GM06990 (cell line): Measurements from ENCODE around the gene OR2B2.

Experiments used
- DNase-seq: peaks from one replicate; pipeline ENCODE4 v3.0.0-alpha.2; 2011; ENCODE audit not compliant: insufficient read length; ENCODE audit errors: extremely low read depth
- H3K27me3 ChIP-seq: replicated peaks from 2 replicates; pipeline ENCODE4 v1.6.0; 2011; ENCODE audit warnings: low read length; ENCODE audit not compliant: control insufficient read depth, insufficient read depth
- H3K36me3 ChIP-seq: 2 replicates; pipeline ENCODE4 v1.5.1; 2011; ENCODE audit warnings: low read length; ENCODE audit not compliant: control insufficient read depth, insufficient read depth
- H3K4me3 ChIP-seq: replicated peaks from 2 replicates; pipeline ENCODE4 v1.5.1; 2011; ENCODE audit warnings: low read depth, mild to moderate bottlenecking, control low read depth, low read length
- TF ChIP-seq, protein P1 (sequence below): IDR thresholded peaks from 2 replicates; pipeline ENCODE4 v1.5.1; 2011; ENCODE audit warnings: low read length, control low read depth, mild to moderate bottlenecking, inconsistent platforms; ENCODE audit not compliant: insufficient read depth, poor library complexity, severe bottlenecking

Gene OR2B2

DNA sequence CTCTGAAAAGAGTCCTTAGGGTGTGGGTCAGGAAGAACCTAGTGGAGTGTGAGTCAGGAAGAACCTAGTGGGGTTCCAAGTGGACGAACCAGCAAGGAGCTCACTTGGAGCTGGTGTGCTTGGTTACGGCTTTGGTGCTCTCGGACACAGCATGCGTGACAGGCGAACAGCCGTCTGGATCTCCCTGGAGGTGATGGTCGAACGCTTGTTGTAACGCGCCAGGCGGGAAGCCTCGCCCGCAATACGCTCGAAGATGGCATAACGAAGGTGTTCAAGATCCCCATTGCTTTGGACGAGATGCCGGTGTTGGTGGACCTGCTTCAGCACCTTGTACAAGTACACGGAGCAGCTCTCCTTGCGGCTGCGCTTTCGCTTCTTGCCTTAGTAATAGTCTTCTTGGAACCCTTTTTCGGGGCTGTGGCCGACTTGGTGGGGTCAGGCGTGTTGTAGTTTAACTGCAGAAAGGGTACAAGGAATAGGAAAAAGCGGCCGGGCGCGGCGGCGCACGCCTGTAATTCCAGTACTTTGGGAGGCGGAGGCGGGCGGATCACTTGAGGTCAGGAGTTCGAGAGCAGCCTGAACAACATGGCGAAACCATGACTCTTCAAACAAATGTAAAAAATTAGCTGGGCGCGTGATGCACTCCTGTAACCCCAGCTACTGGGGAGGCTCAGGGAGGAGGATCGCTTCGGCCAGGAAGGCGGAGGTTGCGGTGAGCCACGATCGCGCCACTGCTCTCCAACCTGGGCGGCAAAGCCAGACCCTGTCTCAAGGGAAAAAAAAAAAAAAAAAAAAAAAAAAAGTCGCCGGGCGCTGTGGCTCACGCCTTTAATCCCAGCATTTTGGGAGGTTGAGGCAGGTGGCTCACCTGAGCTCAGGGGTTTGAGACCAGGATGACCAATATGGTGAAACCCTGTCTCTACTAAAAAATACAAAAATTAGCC, 48.0 kb downstream of the OR2B2 start:
- DNase-seq: peak; percentile 65
- H3K4me3 ChIP-seq: peak overlapping the region; percentile 74

DNA sequence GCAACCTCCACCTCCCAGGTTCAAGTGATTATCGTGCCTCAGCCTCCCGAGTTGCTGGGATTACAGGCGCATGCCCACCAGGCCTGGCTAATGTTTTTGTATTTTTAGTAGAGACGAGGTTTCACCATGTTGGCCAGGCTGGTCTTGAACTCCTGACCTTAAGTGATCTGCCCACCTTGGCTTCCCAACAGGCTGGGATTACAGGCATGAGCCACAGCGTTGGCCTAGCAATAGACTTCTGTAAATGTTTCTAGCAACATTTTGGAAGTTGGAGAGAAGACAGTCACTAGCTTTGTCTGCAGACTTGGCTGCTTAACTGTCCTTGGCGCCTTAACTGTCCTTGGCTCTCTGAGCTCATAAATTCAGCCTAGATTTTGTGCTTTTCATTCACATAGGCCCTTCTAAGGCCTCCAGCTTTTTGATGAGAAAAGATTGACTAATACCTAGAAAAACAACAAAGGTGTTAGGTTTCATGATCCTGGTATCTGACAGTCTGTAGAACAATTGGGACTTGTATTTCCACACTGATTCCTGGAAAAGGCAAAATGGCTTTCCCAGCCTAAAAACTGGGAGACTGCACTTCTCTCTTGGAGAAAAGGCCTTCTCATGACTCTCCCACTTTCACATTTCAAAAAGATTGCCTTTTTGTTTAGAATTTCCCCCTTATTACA, 49.7 kb downstream of the OR2B2 start:
- no peak overlapping the region for H3K4me3 ChIP-seq
- no peaks in the 10 kb centered on the region for H3K36me3 ChIP-seq
- TF ChIP-seq, protein P1, sequence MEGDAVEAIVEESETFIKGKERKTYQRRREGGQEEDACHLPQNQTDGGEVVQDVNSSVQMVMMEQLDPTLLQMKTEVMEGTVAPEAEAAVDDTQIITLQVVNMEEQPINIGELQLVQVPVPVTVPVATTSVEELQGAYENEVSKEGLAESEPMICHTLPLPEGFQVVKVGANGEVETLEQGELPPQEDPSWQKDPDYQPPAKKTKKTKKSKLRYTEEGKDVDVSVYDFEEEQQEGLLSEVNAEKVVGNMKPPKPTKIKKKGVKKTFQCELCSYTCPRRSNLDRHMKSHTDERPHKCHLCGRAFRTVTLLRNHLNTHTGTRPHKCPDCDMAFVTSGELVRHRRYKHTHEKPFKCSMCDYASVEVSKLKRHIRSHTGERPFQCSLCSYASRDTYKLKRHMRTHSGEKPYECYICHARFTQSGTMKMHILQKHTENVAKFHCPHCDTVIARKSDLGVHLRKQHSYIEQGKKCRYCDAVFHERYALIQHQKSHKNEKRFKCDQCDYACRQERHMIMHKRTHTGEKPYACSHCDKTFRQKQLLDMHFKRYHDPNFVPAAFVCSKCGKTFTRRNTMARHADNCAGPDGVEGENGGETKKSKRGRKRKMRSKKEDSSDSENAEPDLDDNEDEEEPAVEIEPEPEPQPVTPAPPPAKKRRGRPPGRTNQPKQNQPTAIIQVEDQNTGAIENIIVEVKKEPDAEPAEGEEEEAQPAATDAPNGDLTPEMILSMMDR: no peak
- DNase-seq: no peak
- no peaks in the 10 kb centered on the region for H3K27me3 ChIP-seq

More for the DNA sequence above, 48.0 kb downstream of the OR2B2 start:
- Histone ChIP-seq H3K27me3 (no peaks in the 10 kb centered on the region), H3K36me3 (no peaks in the 10 kb centered on the region)
- TF ChIP-seq, protein P1: no peak

DNA sequence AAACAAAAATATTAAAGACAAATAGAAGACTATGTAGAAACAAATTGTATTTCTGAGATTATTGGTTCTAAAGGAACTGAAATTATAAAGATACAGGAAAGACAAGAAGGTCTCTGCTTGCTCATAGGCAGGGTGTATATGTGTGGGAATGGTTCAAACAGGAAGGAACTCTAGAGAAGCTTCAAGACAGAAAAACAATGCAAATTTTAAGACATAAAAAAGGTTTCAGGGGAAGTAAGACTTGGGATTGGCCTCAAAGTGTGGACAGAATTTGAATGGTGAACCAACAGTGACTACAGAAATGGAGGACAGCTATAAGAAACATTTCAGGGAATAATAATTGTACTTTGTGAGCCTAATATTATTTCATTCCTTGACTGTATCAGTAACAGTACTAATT, 50.3 kb downstream of the OR2B2 start:
- Histone ChIP-seq H3K27me3 (no peaks in the 10 kb centered on the region), H3K36me3 (no peaks in the 10 kb centered on the region), H3K4me3 (no peak overlapping the region)
- no peak for DNase-seq
- TF ChIP-seq, protein P1: no peak

DNA sequence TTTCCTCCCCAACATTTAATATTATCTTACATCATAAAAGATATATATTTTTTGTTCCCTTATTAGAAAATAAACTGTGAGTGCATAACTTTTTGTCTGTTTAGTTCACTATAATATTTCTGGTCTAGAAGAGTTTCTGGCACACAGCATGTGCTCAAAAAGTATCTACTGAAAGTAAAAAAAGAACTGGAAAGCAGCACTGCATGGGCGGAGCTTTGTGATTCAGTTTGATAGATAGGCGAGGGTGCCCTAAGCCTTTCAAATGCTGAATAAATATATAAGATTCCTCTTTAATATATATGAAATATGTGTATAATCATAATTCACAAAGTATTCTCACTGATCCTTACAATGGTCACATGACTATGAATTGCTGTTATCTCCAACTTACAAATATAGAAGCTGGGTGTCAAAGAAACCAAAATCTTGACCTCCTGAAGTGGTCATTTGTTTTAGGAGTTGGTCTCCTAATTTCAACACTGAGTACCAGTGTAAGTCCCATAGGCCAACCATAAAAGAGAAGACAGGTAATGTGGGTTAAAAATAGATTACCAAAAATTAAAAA, 50.8 kb downstream of the OR2B2 start:
- DNase-seq: no peak
- no peaks in the 10 kb centered on the region for H3K27me3 ChIP-seq
- TF ChIP-seq, protein P1: no peak
- H3K36me3 ChIP-seq: no peaks in the 10 kb centered on the region
- H3K4me3 ChIP-seq: no peak overlapping the region
